Fibroblast of pulmonary artery (primary cell): Measurements from ENCODE around the gene ATG9A.

Source experiments
- DNase-seq: peaks from one replicate; pipeline ENCODE4 v3.0.0-alpha.2; 2010; ENCODE audit warnings: low read depth
- H3K4me3 ChIP-seq: replicated peaks from 2 replicates; pipeline ENCODE4 v1.5.1; 2011; ENCODE audit warnings: low read depth, mild to moderate bottlenecking, control low read depth, low read length, moderate library complexity
- TF ChIP-seq, protein P1 (sequence below): IDR thresholded peaks from 2 replicates; pipeline ENCODE4 v1.5.1; 2011; ENCODE audit warnings: mild to moderate bottlenecking, control low read depth, low read length, inconsistent platforms; ENCODE audit errors: missing control alignments

The ATG9A gene

DNA sequence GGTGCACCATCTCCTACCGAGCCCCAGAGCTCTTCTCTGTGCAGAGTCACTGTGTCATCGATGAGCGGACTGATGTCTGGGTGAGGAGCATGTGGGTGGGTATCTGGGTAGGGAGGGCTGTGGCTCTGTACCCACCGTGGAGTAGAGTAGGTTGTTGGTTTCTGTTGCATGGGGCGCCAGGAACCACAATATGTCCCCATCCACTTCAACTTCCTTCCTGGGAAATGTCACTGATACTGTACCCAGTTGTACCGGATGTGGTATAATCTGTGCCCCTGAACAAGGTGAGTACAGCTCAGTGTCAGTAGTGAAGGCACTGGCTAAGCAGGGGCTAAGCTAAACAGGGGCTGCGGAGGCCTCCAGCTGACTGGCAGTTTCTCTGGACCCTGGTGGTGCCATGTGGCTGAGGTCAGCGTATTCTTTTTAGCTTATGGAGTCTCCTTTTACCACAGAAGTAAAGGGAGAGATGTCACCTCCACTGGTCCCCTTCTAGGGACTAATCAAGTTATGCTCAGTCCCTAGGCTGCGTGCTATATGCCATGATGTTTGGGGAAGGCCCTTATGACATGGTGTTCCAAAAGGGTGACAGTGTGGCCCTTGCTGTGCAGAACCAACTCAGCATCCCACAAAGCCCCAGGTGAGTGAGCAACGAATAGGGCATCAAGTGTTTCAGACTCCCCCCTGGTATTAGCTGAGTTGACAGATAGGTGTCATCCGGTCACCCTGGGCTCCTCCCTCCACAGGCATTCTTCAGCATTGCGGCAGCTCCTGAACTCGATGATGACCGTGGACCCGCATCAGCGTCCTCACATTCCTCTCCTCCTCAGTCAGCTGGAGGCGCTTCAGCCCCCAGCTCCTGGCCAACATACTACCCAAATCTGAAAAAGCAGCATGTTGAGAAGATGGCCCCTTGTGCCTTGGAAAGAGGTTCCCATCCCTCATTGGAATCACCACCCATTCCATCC is 18.5 kb upstream of the ATG9A start:
- DNase-seq, result no peak
- TF ChIP-seq, protein P1, sequence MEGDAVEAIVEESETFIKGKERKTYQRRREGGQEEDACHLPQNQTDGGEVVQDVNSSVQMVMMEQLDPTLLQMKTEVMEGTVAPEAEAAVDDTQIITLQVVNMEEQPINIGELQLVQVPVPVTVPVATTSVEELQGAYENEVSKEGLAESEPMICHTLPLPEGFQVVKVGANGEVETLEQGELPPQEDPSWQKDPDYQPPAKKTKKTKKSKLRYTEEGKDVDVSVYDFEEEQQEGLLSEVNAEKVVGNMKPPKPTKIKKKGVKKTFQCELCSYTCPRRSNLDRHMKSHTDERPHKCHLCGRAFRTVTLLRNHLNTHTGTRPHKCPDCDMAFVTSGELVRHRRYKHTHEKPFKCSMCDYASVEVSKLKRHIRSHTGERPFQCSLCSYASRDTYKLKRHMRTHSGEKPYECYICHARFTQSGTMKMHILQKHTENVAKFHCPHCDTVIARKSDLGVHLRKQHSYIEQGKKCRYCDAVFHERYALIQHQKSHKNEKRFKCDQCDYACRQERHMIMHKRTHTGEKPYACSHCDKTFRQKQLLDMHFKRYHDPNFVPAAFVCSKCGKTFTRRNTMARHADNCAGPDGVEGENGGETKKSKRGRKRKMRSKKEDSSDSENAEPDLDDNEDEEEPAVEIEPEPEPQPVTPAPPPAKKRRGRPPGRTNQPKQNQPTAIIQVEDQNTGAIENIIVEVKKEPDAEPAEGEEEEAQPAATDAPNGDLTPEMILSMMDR, result no peak
- H3K4me3 ChIP-seq, result no peak overlapping the region

DNA sequence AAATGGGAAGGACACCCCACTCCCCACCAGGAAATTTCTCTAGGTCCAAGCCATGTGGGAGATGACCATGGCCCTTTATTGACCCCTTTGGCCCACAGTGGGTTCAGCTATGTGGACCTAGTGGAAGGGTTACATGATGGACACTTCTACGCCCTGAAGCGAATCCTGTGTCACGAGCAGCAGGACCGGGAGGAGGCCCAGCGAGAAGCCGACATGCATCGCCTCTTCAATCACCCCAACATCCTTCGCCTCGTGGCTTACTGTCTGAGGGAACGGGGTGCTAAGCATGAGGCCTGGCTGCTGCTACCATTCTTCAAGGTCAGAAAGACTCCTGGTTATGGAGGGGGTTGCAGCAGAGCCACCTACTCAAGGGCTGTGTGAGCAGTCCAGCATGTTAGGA is 17.1 kb upstream of the ATG9A start:
- peak overlapping the region; percentile 93 for H3K4me3 ChIP-seq
- TF ChIP-seq, protein P1, result no peak
- DNase-seq, result no peak

DNA sequence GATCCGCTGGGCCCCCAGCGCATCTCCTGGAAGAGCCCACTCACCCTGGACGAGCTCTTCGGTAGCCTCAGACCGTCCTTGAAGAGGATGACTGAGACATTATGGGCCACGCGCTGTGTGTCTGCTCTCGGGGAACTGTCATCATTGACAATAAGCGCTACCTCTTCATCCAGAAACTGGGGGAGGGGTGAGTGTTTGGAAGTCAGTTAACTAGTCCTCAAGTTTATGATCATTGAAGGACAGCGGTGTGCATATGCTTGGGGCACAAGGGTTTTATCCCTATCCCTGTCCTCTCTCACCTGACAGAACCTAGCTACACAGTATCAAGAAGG is 16.4 kb upstream of the ATG9A start:
- no peak for DNase-seq
- peak overlapping the region; percentile 93 for H3K4me3 ChIP-seq
- TF ChIP-seq, protein P1, result no peak

- DNase-seq, result peak; percentile 95
- TF ChIP-seq, protein P1, result no peak
- peak within 1 kb of the TSS; percentile 93 for H3K4me3 ChIP-seq
Measured at GRCh38 chr2:219245148-219245898, 15.9 kb upstream of the ATG9A start, which contains the start of the genes GLB1L and STK16. Gene GLB1L (minus strand): TSS chr2:219245444. CDS start chr2:219243573, 1,871 bp downstream. Gene STK16 (plus strand): TSS chr2:219245479. CDS start chr2:219246000, 521 bp downstream.

DNA sequence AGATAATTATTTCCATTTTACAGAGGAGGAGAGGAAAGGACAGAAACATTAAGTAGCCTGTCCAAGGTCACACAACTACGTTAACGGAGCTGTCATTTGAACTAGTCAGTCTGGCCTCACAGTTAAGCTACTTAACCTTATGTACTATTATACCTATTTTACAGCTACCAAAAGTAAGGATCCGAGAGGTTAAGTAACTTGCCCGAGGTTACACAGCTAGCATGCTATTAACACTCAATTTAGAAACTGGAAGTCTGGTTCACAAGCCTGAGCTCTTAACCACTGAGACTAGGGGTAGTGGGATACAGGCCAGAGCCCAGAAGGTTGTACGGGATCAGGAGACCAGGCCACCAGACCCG is 15.3 kb upstream of the ATG9A start:
- peak overlapping the region; percentile 93 for H3K4me3 ChIP-seq
- TF ChIP-seq, protein P1, result no peak
- DNase-seq, result no peak

- TF ChIP-seq, protein P1, result no peak
- peak; percentile 31 for DNase-seq
- H3K4me3 ChIP-seq, result peak overlapping the region; percentile 40
Measured at GRCh38 chr2:219243291-219243761, 13.9 kb upstream of the ATG9A start.
